HepG2 (cell line): Measurements from ENCODE around the gene ERFL. TPM values are rescaled to one million over a fixed set of nuclear protein-coding genes. Genes with fewer than 3 reads are reported as not detected.

Experiments
- ATAC-seq: fragments of 200-7000 bp; cut with Tn5 transposase; 3 replicates; pipeline ENCODE4 v1.9.1; 2020; ENCODE audit warnings: mild to moderate bottlenecking, moderate library complexity
- BruUV-seq: library from RNA; stranded (reverse); fragments of 400-500 nt; replicated peaks from 2 replicates; lab custom pipeline; 2021; lab: Mats Ljungman, UMichigan
- CTCF ChIA-PET: fragments of 300-600 bp; formaldehyde crosslinking; extraction: SDS; loops from one replicate; lab custom pipeline; 2021; ENCODE audit warnings: low total read pairs, inconsistent platforms, low intra/inter-chr PET ratio; lab: Yijun Ruan, JAX
- POLR2A ChIA-PET: fragments of 350-600 bp; sonication (Branson Sonifier 250); formaldehyde crosslinking; loops from one replicate; lab custom pipeline; 2020; ENCODE audit warnings: antibody characterized with exemption, inconsistent platforms; lab: Yijun Ruan, JAX
- DNase-seq: peaks from one replicate; pipeline ENCODE4 v3.0.0-alpha.2; 2015; ENCODE audit warnings: low spot score
- FAIRE-seq: peaks from 3 replicates; lab custom pipeline; 2011; peaks lifted over from hg19 to GRCh38; lab: Jason Lieb, UNC
- H2AFZ ChIP-seq: one replicate; pipeline ENCODE4 v1.6.1; 2011; ENCODE audit warnings: low read length, inconsistent platforms
- H3K27ac ChIP-seq: fragments of 300-600 bp; 3 replicates; pipeline ENCODE4 v1.8.0; 2011; ENCODE audit warnings: mixed run types, mild to moderate bottlenecking, mixed read lengths, low read length, inconsistent platforms; ENCODE audit not compliant: insufficient read depth; ENCODE audit errors: extremely low read length
- H3K27me3 ChIP-seq, 2 experiments: fragments of 200-600 bp in 1 of 2; 2 replicates in 1 of 2; 3 replicates in 1 of 2; pipeline versions ENCODE4 v1.6.0 to v1.8.0; 2011; ENCODE audit warnings: low read length in 2 of 2, mild to moderate bottlenecking in 2 of 2, moderate library complexity in 2 of 2, inconsistent platforms in 1 of 2; ENCODE audit not compliant: insufficient read depth in 2 of 2, control insufficient read depth in 1 of 2
- H3K36me3 ChIP-seq, 2 experiments: fragments of 200-600 bp in 1 of 2; replicated peaks in 1 of 2; 2 replicates in 1 of 2; 3 replicates in 1 of 2; pipeline versions ENCODE4 v1.5.1 to v1.8.0; 2011; ENCODE audit warnings: low read length in 2 of 2, inconsistent platforms in 1 of 2; ENCODE audit not compliant: insufficient read depth in 2 of 2, control insufficient read depth in 1 of 2
- H3K4me1 ChIP-seq: 2 replicates; pipeline ENCODE4 v1.5.1; 2012; ENCODE audit warnings: low read length, inconsistent platforms; ENCODE audit not compliant: insufficient read depth
- H3K4me2 ChIP-seq: 2 replicates; pipeline ENCODE4 v1.6.0; 2011; ENCODE audit warnings: low read depth, low read length, inconsistent platforms
- H3K4me3 ChIP-seq, 3 experiments: fragments of 200-600 bp in 1 of 3; sonication (generic), shearing (Covaris generic) in 1 of 3; replicated peaks in 1 of 3; 2 replicates each; pipeline ENCODE4 v1.5.1; 2011 to 2016; ENCODE audit warnings: low read length in 3 of 3, inconsistent platforms in 2 of 3, low read depth in 2 of 3, mild to moderate bottlenecking in 2 of 3, control low read depth in 1 of 3, mixed read lengths in 1 of 3; ENCODE audit not compliant: insufficient read depth in 1 of 3
- H3K79me2 ChIP-seq: one replicate; pipeline ENCODE4 v1.6.1; 2011; ENCODE audit warnings: low read length, inconsistent platforms; ENCODE audit not compliant: insufficient read depth
- H3K9ac ChIP-seq: 2 replicates; pipeline ENCODE4 v1.6.0; 2011; ENCODE audit warnings: mild to moderate bottlenecking, low read depth, low read length, inconsistent platforms; ENCODE audit not compliant: insufficient read depth
- H3K9me3 ChIP-seq: 2 replicates; pipeline ENCODE4 v1.5.1; 2012; ENCODE audit warnings: mild to moderate bottlenecking, low read length
- H4K20me1 ChIP-seq: 2 replicates; pipeline ENCODE4 v1.6.0; 2011; ENCODE audit warnings: inconsistent platforms, mild to moderate bottlenecking, low read length, moderate library complexity; ENCODE audit not compliant: insufficient read depth
- ASH2L ChIP-seq: fragments of 300-600, 200-600 bp; sonication (generic); IDR thresholded peaks from 2 replicates; pipeline ENCODE4 v1.7.0; 2017; ENCODE audit warnings: low read depth, mild to moderate bottlenecking, moderate library complexity, mixed read lengths, low read length; ENCODE audit not compliant: insufficient read length
- E2F2 ChIP-seq: sonication (generic); formaldehyde crosslinking; IDR thresholded peaks from 2 replicates; pipeline ENCODE4 v1.4.0; 2020; ENCODE audit warnings: missing genetic modification reagents, borderline replicate concordance
- NR0B2 ChIP-seq: sonication (generic); formaldehyde crosslinking; IDR thresholded peaks from 2 replicates; pipeline ENCODE4 v1.4.0; 2020; ENCODE audit warnings: mild to moderate bottlenecking, missing genetic modification reagents
- SYNCRIP ChIP-seq: fragments of 200-400 bp; formaldehyde crosslinking; IDR thresholded peaks from 2 replicates; pipeline ENCODE4 v1.6.1; 2018; ENCODE audit warnings: mild to moderate bottlenecking, low read depth, low read length; ENCODE audit not compliant: insufficient read depth
- TARDBP ChIP-seq: sonication (generic); formaldehyde crosslinking; IDR thresholded peaks from 2 replicates; pipeline ENCODE4 v1.8.0; 2022; ENCODE audit warnings: mild to moderate bottlenecking, missing genetic modification reagents
- THAP11 ChIP-seq: IDR thresholded peaks from 2 replicates; pipeline ENCODE4 v1.6.1; 2016; ENCODE audit warnings: missing biosample characterization, missing genetic modification reagents
- TRIM24 ChIP-seq: sonication (generic); formaldehyde crosslinking; IDR thresholded peaks from 2 replicates; pipeline ENCODE4 v1.8.0; 2022; ENCODE audit warnings: mild to moderate bottlenecking, missing genetic modification reagents
- ZBTB8A ChIP-seq: sonication (generic); formaldehyde crosslinking; IDR thresholded peaks from 2 replicates; pipeline ENCODE4 v1.4.0; 2020; ENCODE audit warnings: mild to moderate bottlenecking, low read depth, missing genetic modification reagents, borderline replicate concordance
- ZEB1 ChIP-seq: IDR thresholded peaks from 2 replicates; pipeline ENCODE4 v1.6.1; 2012; ENCODE audit warnings: mild to moderate bottlenecking, low read depth, inconsistent platforms; ENCODE audit not compliant: insufficient replicate concordance
- ZNF737 ChIP-seq: sonication (generic); formaldehyde crosslinking; IDR thresholded peaks from 2 replicates; pipeline ENCODE4 v1.5.0; 2020; ENCODE audit warnings: missing genetic modification reagents, mild to moderate bottlenecking, borderline replicate concordance
- ZSCAN5A ChIP-seq: sonication (generic); formaldehyde crosslinking; IDR thresholded peaks from 2 replicates; pipeline ENCODE4 v1.8.0; 2022; ENCODE audit warnings: mild to moderate bottlenecking, missing genetic modification reagents, borderline replicate concordance
- WGBS: methylation state at CpG from one replicate; pipeline ENCODE4 v1.1.6; 2017; ENCODE audit warnings: low lambda C conversion rate; 5-methylcytosine and 5-hydroxymethylcytosine counted together
- in situ Hi-C: cut with HindIII; loops from 2 replicates; pipeline ENCODE4 v1.10.0; 2017; ENCODE audit warnings: low pct_unique_long_range_greater_than_20kb; ENCODE audit not compliant: extremely low pct_ligation_motif_present
- intact Hi-C: fragments of 100-400 bp; cut with micrococcal nuclease; formaldehyde crosslinking; loops from one replicate; pipeline ENCODE4 v1.10.0; 2022; ENCODE audit not compliant: unreplicated experiment
- polyA plus RNA-seq, 8 experiments: library from polyadenylated mRNA; depleted of rRNA in 3 of 8; stranded (reverse) in 7 of 8; unstranded in 1 of 8; fragments of >200 nt; fragmentation: Illumina TruSeq in 4 of 8; extraction: Trizol in 4 of 8; gene quantifications; 2 replicates each; pipeline versions ENCODE4 v1.2.1 to v1.2.3, GENCODE V29; 2011 to 2016; ENCODE audit warnings: low read depth in 4 of 8, missing spikeins in 1 of 8, mixed read lengths in 1 of 8; ENCODE audit not compliant: insufficient read depth in 1 of 8
- total RNA-seq, 5 experiments: library from RNA; depleted of rRNA; stranded (reverse); fragments of >200 nt; fragmentation: Illumina TruSeq; extraction: Trizol; gene quantifications; 2 replicates each; pipeline ENCODE4 v1.2.3, GENCODE V29; 2016; ENCODE audit warnings: low read depth in 1 of 5
- TF ChIP-seq, protein P1 (sequence below): sonication (generic); formaldehyde crosslinking; IDR thresholded peaks from 2 replicates; pipeline ENCODE4 v1.5.1; 2020; ENCODE audit warnings: mild to moderate bottlenecking, missing genetic modification reagents

Gene ERFL
- total and polyA plus RNA-seq, 2 of the 13 experiments (the other 11 are each of a cell fraction or from before 2014, with no cell fraction given): not detected

DNA sequence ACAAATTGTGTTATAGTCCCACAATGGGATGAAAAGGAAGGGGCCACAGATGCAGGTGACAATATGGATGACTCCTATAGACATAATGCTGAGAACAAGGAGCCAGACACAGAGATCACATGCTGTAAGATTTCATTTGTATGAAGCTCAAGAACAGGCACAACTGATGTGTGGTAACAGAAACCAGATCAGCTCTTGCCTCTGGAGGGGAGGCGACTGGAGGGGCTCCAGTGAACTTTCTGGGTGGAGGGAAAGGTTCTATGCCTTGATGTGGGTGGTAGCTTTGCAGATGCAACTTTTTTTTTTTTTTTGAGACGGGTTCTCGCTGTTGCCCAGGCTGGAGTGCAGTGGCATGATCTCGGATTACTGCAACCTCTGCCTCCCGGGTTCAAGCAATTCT, 36.9 kb upstream of the ERFL start:
- Histone ChIP-seq H3K9me3 (no peaks in the 10 kb centered on the region), H4K20me1 (no peaks in the 10 kb centered on the region), H3K27me3 (peaks cover 11 to 40% of the 10 kb centered on the region in 2 experiments; a peak in 4 of 5 replicates), H3K27ac (no peak overlapping the region), H2AFZ (no peak overlapping the region), H3K36me3 (no peaks in the 10 kb centered on the region), H3K4me1 (0 out of 2 replicates have a peak, but pooled peaks cover 11% of the 10 kb centered on the region), H3K4me2 (no peak overlapping the region), H3K4me3 (no peak overlapping the region), H3K79me2 (no peaks in the 10 kb centered on the region), H3K9ac (no peak overlapping the region)
- WGBS: 48% methylated on average over 5 of the region's 5 CpGs
- in situ Hi-C loops (no loop called here), intact Hi-C loops (no loop called here)
- ChIA-PET CTCF (no interaction called here), POLR2A (no interaction called here)
- FAIRE-seq (no peak), ATAC-seq (no peak), DNase-seq (no peak)
- TF ChIP-seq SYNCRIP: no peak
- no peak for TF ChIP-seq E2F2 (CRISPR knock-in tag)
- TF ChIP-seq ZNF737: no peak
- no peak for TF ChIP-seq ZEB1
- TF ChIP-seq ASH2L: no peak
- no peak for TF ChIP-seq ZBTB8A (CRISPR knock-in tag)
- BruUV-seq: no TSS peak

DNA sequence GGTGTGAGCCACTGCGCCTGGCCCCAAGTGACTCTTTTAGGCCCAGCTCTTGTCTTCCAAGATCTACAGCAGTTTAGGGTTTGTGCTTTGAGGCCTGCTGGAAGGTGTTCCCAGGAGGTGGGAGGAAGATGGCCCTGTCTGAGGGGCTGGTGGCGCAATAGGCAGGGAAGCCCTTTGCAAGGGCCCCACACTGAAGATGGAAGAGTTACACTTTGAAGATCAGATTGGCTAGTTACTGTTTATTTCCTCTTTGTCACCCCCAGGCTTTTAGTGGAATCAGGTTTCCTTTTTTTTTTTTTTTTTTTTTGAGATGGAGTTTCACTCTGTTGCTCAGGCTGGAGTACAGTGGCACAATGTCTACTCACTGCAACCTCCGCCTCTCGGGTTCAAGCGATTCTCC, 32.7 kb upstream of the ERFL start:
- no peaks in the 10 kb centered on the region for H3K9me3 ChIP-seq
- no peaks in the 10 kb centered on the region for H3K79me2 ChIP-seq
- no peak for DNase-seq
- H3K4me1 ChIP-seq: peaks cover 32% of the 10 kb centered on the region
- H3K9ac ChIP-seq: no peak overlapping the region
- ChIA-PET POLR2A (no interaction called here), CTCF (no interaction called here)
- in situ Hi-C loops: no loop called here
- no peak overlapping the region for H3K27ac ChIP-seq
- BruUV-seq: no TSS peak
- no peaks in the 10 kb centered on the region for H3K36me3 ChIP-seq
- H2AFZ ChIP-seq: no peak overlapping the region
- no peak overlapping the region for H3K4me3 ChIP-seq
- intact Hi-C loops: no loop called here
- ATAC-seq: no peak
- FAIRE-seq: no peak
- no peak overlapping the region for H3K4me2 ChIP-seq
- 0 out of 2 replicates have a peak, but pooled peaks cover 3% of the 10 kb centered on the region for H4K20me1 ChIP-seq
- H3K27me3 ChIP-seq: peaks cover 0 to 1% of the 10 kb centered on the region in 2 experiments; a peak in 2 of 5 replicates
- 68% methylated on average over 5 of the region's 5 CpGs for WGBS
- no peak for TF ChIP-seq TRIM24 (CRISPR knock-in tag)
- TF ChIP-seq, protein P1, sequence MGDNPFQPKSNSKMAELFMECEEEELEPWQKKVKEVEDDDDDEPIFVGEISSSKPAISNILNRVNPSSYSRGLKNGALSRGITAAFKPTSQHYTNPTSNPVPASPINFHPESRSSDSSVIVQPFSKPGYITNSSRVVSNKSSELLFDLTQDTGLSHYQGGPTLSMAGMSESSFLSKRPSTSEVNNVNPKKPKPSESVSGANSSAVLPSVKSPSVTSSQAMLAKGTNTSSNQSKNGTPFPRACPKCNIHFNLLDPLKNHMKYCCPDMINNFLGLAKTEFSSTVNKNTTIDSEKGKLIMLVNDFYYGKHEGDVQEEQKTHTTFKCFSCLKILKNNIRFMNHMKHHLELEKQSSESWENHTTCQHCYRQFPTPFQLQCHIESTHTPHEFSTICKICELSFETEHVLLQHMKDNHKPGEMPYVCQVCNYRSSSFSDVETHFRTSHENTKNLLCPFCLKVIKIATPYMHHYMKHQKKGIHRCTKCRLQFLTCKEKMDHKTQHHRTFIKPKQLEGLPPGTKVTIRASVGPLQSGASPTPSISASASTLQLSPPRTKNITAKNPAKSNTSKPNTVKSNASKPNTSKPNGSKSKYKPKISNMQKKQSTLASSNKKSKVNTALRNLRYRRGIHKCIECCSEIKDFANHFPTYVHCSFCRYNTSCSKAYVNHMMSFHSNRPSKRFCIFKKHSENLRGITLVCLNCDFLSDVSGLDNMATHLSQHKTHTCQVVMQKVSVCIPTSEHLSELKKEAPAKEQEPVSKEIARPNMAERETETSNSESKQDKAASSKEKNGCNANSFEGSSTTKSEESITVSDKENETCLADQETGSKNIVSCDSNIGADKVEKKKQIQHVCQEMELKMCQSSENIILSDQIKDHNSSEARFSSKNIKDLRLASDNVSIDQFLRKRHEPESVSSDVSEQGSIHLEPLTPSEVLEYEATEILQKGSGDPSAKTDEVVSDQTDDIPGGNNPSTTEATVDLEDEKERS (CRISPR knock-in tag): no peak
- no peak for TF ChIP-seq TARDBP (CRISPR knock-in tag)
- no peak for TF ChIP-seq ZSCAN5A (CRISPR knock-in tag)
- TF ChIP-seq THAP11 (CRISPR knock-in tag): 0 out of 2 replicates have a peak, but pooled peaks have one; percentile 39
- no peak for TF ChIP-seq NR0B2 (CRISPR knock-in tag)
